NB4 (cell line): ENCODE data around the gene SCMH1.

Experiments
- DNase-seq: peaks from one replicate; pipeline ENCODE4 v3.0.0; 2010; ENCODE audit warnings: low read depth
- H3K4me3 ChIP-seq: one replicate; pipeline ENCODE4 v1.5.1; 2011; ENCODE audit warnings: mild to moderate bottlenecking, low read depth, low read length, moderate library complexity
- CTCF ChIP-seq: IDR thresholded peaks from one replicate; pipeline ENCODE4 v1.5.1; 2012; ENCODE audit warnings: low read depth, low read length
- MAX ChIP-seq: IDR thresholded peaks from 2 replicates; pipeline ENCODE4 v1.6.1; 2011; ENCODE audit warnings: low read depth, low read length
- MYC ChIP-seq: IDR thresholded peaks from 2 replicates; pipeline ENCODE4 v1.6.1; 2011; ENCODE audit warnings: low read depth, low read length
- POLR2A ChIP-seq: IDR thresholded peaks from 2 replicates; pipeline ENCODE4 v1.6.1; 2011; ENCODE audit warnings: mild to moderate bottlenecking; ENCODE audit not compliant: insufficient read length; ENCODE audit errors: extremely low read depth

Gene SCMH1

DNA sequence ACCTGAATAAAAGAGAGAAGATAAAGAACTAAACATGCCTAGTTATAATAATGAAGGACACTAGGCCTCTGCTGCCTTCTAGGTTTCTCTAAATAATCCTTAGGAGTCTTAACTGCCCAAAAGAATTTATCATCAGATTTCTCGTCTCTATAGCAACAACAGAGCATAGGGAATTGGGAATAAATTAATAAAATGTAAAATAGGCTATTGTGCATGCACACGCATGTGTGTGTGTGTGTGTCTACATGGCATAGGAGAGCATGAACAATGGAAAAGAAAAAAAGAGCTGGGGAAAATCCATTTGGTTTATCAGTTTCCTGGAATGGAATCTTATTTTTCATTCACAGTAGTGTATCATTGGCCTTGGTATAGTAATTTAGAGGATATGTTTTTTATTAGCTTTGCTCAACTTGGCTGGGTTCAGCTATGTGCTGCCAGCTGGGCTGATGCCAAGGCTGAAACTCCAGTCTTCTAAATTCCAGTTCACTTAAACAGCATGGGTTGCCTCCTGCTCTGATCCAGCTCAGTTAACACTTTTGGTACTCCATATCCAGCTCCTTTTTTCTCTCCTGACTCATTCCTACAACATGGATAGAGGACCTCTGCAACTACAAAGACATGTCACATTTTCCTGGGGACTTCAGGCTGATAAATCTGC lies 140.0 kb downstream of the SCMH1 start:
- H3K4me3 ChIP-seq = no peak overlapping the region
- no peak for TF ChIP-seq MYC
- no peak for TF ChIP-seq POLR2A
- no peak for TF ChIP-seq MAX
- no peak for TF ChIP-seq CTCF
- no peak for DNase-seq

DNA sequence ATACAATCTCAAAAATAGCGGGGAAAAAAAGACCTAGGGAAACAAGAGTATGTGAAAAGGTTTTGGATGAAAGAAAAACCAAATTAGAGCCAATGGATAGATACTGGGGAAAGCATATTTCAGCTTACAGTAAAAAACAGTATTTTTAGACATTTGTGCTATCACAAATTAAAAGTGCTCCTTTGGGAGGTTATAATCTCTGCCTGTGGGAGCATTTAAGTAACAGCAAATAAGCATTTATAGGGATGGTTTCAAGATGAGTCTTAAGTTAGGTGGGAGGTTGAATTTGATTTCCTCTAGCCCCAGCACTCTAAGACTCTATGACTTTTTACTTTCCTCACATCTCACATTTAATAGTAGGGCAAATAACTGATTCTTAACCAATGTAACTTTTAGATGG lies 141.0 kb downstream of the SCMH1 start:
- H3K4me3 ChIP-seq = no peak overlapping the region
- no peak for DNase-seq
- no peak for TF ChIP-seq MAX
- TF ChIP-seq POLR2A = no peak
- no peak for TF ChIP-seq MYC
- no peak for TF ChIP-seq CTCF

DNA sequence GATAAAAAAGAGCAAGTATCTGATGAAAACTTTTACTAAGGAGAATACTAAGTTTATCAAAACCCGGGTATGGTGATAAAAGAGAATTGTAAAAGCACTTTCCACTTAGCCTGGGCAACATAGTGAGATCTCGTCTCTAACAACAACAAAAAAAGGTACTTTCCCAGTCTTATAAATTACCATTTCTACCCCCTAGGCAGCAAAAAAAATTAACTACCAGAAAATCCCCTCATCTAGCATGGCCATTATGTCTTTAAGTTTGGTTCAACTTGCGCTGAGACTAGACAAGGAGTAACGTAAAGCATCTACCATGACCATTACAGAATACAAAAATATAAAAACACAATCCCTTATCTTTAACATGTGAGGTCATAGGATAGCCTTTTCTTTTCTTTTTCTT lies 141.9 kb downstream of the SCMH1 start:
- TF ChIP-seq POLR2A = no peak
- no peak for TF ChIP-seq MYC
- no peak overlapping the region for H3K4me3 ChIP-seq
- DNase-seq = no peak

DNA sequence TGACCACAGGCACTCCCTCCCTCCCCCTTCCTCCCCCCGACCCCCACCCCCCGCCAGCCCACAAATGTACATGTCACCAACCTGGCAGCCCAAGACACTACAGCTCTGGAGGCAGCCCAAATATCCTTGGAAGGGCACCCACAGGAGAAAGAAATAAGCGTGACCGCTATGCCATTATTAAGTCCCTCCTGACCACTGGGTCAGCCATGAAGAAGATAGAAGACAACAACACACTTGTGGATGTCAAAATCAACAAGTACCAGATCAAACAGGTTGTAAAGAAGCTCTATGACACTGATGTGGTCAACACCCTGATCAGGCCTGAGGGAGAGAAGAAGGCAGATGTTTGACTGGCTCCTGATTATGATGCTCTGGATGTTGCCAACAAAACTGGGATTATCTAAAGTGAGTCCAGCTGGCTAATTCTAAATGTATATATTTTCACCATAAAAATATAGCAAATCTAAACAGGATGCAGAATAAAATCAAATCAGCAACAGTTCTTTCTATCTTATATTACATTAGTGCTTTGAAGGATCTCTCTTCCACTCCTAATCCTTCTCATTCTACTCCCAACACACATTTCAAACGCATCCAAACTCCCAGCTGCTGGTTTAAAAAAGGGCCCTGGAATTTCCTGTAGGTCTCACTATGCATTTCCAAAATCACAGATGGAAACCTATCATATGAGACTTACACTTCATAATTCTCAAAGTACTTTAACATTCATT lies 143.2 kb downstream of the SCMH1 start:
- no peak for TF ChIP-seq MAX
- no peak for TF ChIP-seq CTCF
- TF ChIP-seq MYC = no peak
- TF ChIP-seq POLR2A = no peak
- no peak for DNase-seq
- no peak overlapping the region for H3K4me3 ChIP-seq

DNA sequence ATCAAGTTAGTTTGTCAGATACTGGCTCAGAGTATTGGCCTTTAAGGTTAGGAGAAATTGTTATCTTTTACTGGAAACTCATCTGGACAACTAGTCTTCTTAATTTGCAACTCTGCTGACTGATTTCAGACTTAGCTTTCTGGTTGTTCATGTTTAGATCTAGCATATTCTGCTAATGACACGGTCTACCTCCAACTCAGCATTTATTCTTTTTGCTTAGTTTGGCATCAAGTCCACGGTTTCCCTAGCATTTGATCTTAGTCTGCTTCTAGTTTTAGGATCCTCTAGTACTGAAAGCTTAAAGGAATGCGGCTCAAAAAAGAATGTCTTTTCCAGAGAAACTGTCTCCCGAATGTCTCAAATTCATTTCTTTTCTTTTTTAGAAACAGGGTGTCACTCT lies 145.0 kb downstream of the SCMH1 start:
- H3K4me3 ChIP-seq = no peak overlapping the region
- TF ChIP-seq MYC = no peak
- no peak for TF ChIP-seq MAX
- TF ChIP-seq POLR2A = no peak
- TF ChIP-seq CTCF = no peak
- no peak for DNase-seq

- H3K4me3 ChIP-seq = no peak overlapping the region
- DNase-seq = no peak
- TF ChIP-seq MYC = no peak
- TF ChIP-seq CTCF = no peak
- TF ChIP-seq MAX = no peak
- no peak for TF ChIP-seq POLR2A
Observed at GRCh38 chr1:41093826-41094225, 148.3 kb downstream of the SCMH1 start.
